ENCODE measurements around the gene NVL. TPM values are rescaled to one million over a fixed set of nuclear protein-coding genes. Genes with fewer than 3 reads are reported as not detected.
"Not testable (repeated sequence)": the region's sequence is repeated elsewhere in the genome, so short reads cannot be mapped to it uniquely, and the experiment has no call there.

Gene NVL
- total and polyA plus RNA-seq, 7 experiments from 2014 or later, result 16.1 to 48.6 (median 24.7) TPM

DNA sequence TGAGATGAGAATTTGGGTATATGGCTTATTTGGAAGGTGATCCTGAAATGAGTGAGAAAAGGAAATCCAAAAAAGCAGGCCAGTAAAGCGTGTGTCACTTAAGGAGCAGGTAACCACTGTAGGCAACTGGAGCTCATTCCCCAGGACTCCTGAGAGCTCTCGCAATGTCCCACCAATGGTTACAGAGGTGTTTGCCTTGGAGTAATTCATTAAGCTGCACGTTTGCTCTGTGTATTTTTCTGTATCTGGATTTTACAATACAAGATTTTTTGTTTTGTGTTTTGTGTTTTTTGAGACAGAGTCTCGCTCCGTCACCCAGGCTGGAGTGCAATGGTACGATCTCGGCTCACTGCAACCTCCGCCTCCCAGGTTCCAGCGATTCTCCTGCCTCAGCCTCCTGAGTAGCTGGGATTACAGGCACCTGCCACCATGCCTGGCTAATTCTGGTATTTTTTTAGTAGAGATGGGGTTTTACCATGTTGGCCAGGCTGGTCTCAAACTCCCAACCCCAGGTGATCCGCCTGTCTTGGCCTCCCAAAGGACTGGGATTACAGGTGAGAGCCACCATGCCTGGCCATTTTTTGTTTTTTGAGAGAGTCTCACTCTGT is 123.9 kb downstream of the NVL start:
- H3K27me3 Mint-ChIP-seq; DNase-seq; H3K4me1 ChIP-seq (ENCODE audit: control insufficient read depth in 2 of 2, insufficient read depth in 2 of 2, low read length in 2 of 2); H3K9me3 ChIP-seq (ENCODE audit: control insufficient read depth in 2 of 3, low read length in 3 of 3); H3K4me3 ChIP-seq (ENCODE audit: low read length); H3K9me3 Mint-ChIP-seq; H3K27me3 ChIP-seq (ENCODE audit: control insufficient read depth in 2 of 2, insufficient read depth in 2 of 2, low read length in 2 of 2); H3K27ac ChIP-seq (ENCODE audit: low read depth, low read length); H3K27ac Mint-ChIP-seq; H3K36me3 Mint-ChIP-seq; intact Hi-C loops (cut with micrococcal nuclease); H3K36me3 ChIP-seq (ENCODE audit: control insufficient read depth in 2 of 3, insufficient read depth in 3 of 3, low read length in 3 of 3); ATAC-seq; POLR2A ChIA-PET: not testable (repeated sequence)
- H3K4me3 Mint-ChIP-seq, result peak overlapping the region in 3 of 10 donors; percentile 30 to 70 (median 62)
- CTCF ChIA-PET, result interaction anchor here (0.8 kb wide), 1 partner anchor 13 kb away, joined by 3 read pairs; no protein-coding TSS in a partner anchor
- H3K4me1 Mint-ChIP-seq, result peaks cover 8 to 16% (median 12%) of the 10 kb centered on the region in 7 donors

DNA sequence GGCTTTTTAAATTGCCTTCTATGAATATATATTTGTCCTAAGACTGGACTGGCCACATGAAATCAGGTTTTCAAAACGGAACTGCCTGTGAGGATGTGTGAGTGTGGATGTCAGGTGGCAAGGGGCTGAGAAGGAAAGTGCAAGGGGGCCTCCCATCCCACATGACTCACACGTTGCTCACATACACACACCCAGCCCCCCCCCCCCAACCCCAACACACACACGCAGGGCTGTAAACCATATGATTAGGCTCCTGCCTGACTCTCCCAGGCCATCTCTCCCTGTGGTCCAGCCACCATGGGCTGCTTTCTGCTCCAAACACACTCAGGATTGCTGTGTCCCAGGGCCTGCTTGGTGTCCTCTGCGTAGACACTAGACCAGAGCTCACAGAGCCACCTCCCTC is 124.5 kb downstream of the NVL start:
- H3K4me3 Mint-ChIP-seq, result peak overlapping the region in 8 of 10 donors; percentile 20 to 70 (median 54)
- H3K9me3 ChIP-seq (ENCODE audit: control insufficient read depth in 2 of 3, low read length in 3 of 3), result no peaks in the 10 kb centered on the region
- H3K4me1 ChIP-seq (ENCODE audit: control insufficient read depth in 2 of 2, insufficient read depth in 2 of 2, low read length in 2 of 2), result no peaks in the 10 kb centered on the region
- no peaks in the 10 kb centered on the region for H3K9me3 Mint-ChIP-seq
- intact Hi-C loops (cut with micrococcal nuclease), result no loop called here
- peak; percentile 76 for ATAC-seq
- no peak for DNase-seq
- ChIA-PET CTCF (interaction anchor here (0.8 kb wide), 1 partner anchor 13 kb away, joined by 3 read pairs; no protein-coding TSS in a partner anchor), POLR2A (no interaction called here)
- H3K27me3 ChIP-seq (ENCODE audit: control insufficient read depth in 2 of 2, insufficient read depth in 2 of 2, low read length in 2 of 2), result no peaks in the 10 kb centered on the region
- no peaks in the 10 kb centered on the region for H3K36me3 ChIP-seq (ENCODE audit: control insufficient read depth in 2 of 3, insufficient read depth in 3 of 3, low read length in 3 of 3)
- H3K27ac Mint-ChIP-seq, result peak overlapping the region in 1 of 9 donors; percentile 82
- peaks cover 8 to 16% (median 12%) of the 10 kb centered on the region in 7 donors for H3K4me1 Mint-ChIP-seq
- H3K27me3 Mint-ChIP-seq, result no peaks in the 10 kb centered on the region
- H3K4me3 ChIP-seq (ENCODE audit: low read length), result no peak overlapping the region
- H3K36me3 Mint-ChIP-seq, result peaks cover 0 to 3% (median 0%) of the 10 kb centered on the region in 5 donors
- H3K27ac ChIP-seq (ENCODE audit: low read depth, low read length), result no peak overlapping the region

DNA sequence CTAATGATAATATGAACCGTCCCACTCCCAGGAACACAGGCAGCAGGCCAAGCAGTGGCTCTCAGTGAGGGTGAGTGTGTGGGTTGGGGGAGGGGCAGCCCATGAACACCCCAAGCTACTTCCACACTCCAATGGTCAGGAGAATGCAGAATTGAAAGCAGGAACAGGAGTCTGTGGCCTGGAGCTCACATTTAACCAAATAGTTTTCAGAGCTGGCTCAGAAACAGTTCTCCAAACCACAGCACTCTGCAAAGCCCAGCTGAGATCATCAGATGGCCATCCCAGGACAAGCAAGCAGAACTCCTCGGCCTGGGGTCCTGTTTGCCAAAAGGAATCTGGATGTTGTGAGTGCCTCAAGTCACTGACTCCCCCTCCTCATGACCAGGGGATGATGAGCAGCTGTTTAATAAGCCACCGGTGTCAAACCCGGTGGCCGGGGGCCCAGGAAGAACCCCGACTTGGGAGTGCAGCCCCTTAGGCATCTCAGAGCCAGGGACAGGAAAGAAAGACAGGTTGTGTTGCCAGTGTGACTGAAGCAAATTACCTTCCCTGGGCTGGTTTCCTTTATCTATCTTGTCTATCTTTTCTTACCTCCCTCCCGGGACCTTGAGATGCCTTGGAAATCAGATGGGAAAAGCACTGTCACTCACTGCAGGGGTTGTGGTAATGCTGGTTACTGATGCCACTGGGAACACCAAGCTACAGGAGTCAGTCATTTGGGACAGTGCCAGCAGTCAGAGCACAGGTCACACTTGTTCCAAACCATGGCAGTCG is 126.5 kb downstream of the NVL start:
- H3K9me3 Mint-ChIP-seq, result no peaks in the 10 kb centered on the region
- no peaks in the 10 kb centered on the region for H3K4me1 ChIP-seq (ENCODE audit: control insufficient read depth in 2 of 2, insufficient read depth in 2 of 2, low read length in 2 of 2)
- DNase-seq, result no peak
- CTCF ChIA-PET, result no interaction called here
- POLR2A ChIA-PET, result no interaction called here
- H3K4me3 Mint-ChIP-seq, result no peak overlapping the region
- no peaks in the 10 kb centered on the region for H3K9me3 ChIP-seq (ENCODE audit: control insufficient read depth in 2 of 3, low read length in 3 of 3)
- H3K27ac ChIP-seq (ENCODE audit: low read depth, low read length), result no peak overlapping the region
- no peaks in the 10 kb centered on the region for H3K36me3 ChIP-seq (ENCODE audit: control insufficient read depth in 2 of 3, insufficient read depth in 3 of 3, low read length in 3 of 3)
- peaks cover 8 to 16% (median 12%) of the 10 kb centered on the region in 7 donors for H3K4me1 Mint-ChIP-seq
- peak; percentile 50 for ATAC-seq
- intact Hi-C loops (cut with micrococcal nuclease), result no loop called here
- peaks cover 0 to 3% (median 0%) of the 10 kb centered on the region in 5 donors for H3K36me3 Mint-ChIP-seq
- no peaks in the 10 kb centered on the region for H3K27me3 ChIP-seq (ENCODE audit: control insufficient read depth in 2 of 2, insufficient read depth in 2 of 2, low read length in 2 of 2)
- H3K27me3 Mint-ChIP-seq, result no peaks in the 10 kb centered on the region
- H3K4me3 ChIP-seq (ENCODE audit: low read length), result no peak overlapping the region
- peak overlapping the region in 1 of 9 donors; percentile 21 for H3K27ac Mint-ChIP-seq

DNA sequence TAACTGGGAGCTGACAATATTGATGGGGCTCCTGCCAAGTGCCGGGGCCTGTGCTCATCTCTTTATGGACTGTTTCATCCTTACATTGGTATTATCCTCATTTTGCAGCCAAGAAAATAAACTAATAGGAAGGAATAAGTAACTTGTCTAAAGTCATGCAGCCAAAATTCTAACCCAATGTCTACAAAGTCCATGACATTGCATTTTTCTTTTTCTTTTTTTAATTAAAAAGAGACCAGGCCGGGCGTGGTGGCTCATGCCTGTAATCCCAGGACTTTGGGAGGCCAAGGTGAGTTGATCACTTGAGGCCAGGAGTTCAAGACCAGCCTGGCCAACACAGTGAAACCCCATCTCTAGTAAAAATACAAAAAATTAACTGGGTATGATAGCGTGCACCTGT is 128.1 kb downstream of the NVL start:
- H3K4me3 Mint-ChIP-seq, result no peak overlapping the region
- no peak overlapping the region for H3K27ac ChIP-seq (ENCODE audit: low read depth, low read length)
- no peaks in the 10 kb centered on the region for H3K36me3 ChIP-seq (ENCODE audit: control insufficient read depth in 2 of 3, insufficient read depth in 3 of 3, low read length in 3 of 3)
- no peak overlapping the region for H3K27ac Mint-ChIP-seq
- H3K36me3 Mint-ChIP-seq, result peaks cover 0 to 3% (median 0%) of the 10 kb centered on the region in 5 donors
- CTCF ChIA-PET, result no interaction called here
- DNase-seq (no peak), ATAC-seq (no peak)
- no peaks in the 10 kb centered on the region for H3K27me3 ChIP-seq (ENCODE audit: control insufficient read depth in 2 of 2, insufficient read depth in 2 of 2, low read length in 2 of 2)
- no peak overlapping the region for H3K4me3 ChIP-seq (ENCODE audit: low read length)
- POLR2A ChIA-PET, result no interaction called here
- intact Hi-C loops (cut with micrococcal nuclease), result no loop called here
- no peaks in the 10 kb centered on the region for H3K4me1 ChIP-seq (ENCODE audit: control insufficient read depth in 2 of 2, insufficient read depth in 2 of 2, low read length in 2 of 2)
- no peaks in the 10 kb centered on the region for H3K9me3 ChIP-seq (ENCODE audit: control insufficient read depth in 2 of 3, low read length in 3 of 3)
- H3K27me3 Mint-ChIP-seq, result no peaks in the 10 kb centered on the region
- H3K9me3 Mint-ChIP-seq, result no peaks in the 10 kb centered on the region
- H3K4me1 Mint-ChIP-seq, result peaks cover 8 to 20% (median 14%) of the 10 kb centered on the region in 7 donors

DNA sequence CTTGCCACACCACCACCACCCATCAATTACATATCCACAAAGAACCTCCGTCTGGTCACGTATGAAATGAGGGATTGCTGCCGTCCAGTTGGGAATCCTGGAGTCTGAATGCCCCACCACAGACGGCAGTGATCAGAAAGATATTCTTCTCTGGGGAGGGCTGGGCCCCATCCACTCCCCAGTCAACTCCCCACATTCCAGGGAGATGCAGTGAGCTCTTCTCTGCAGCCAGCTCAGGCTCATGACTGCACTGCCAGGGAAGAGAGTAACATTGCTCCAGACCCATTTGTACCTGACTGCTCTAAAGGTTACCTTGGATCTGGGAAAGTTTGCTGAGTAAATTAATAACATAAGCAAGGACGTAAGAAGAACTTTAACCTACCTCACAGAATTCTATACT is 128.6 kb downstream of the NVL start:
- no peaks in the 10 kb centered on the region for H3K4me1 ChIP-seq (ENCODE audit: control insufficient read depth in 2 of 2, insufficient read depth in 2 of 2, low read length in 2 of 2)
- intact Hi-C loops (cut with micrococcal nuclease), result no loop called here
- H3K4me1 Mint-ChIP-seq, result peaks cover 8 to 20% (median 14%) of the 10 kb centered on the region in 7 donors
- no peaks in the 10 kb centered on the region for H3K9me3 Mint-ChIP-seq
- peak overlapping the region in 1 of 9 donors; percentile 4 for H3K27ac Mint-ChIP-seq
- no peak for DNase-seq
- ChIA-PET CTCF (no interaction called here), POLR2A (no interaction called here)
- H3K4me3 ChIP-seq (ENCODE audit: low read length), result no peak overlapping the region
- H3K27me3 ChIP-seq (ENCODE audit: control insufficient read depth in 2 of 2, insufficient read depth in 2 of 2, low read length in 2 of 2), result no peaks in the 10 kb centered on the region
- ATAC-seq, result no peak
- no peaks in the 10 kb centered on the region for H3K36me3 ChIP-seq (ENCODE audit: control insufficient read depth in 2 of 3, insufficient read depth in 3 of 3, low read length in 3 of 3)
- no peaks in the 10 kb centered on the region for H3K9me3 ChIP-seq (ENCODE audit: control insufficient read depth in 2 of 3, low read length in 3 of 3)
- no peak overlapping the region for H3K27ac ChIP-seq (ENCODE audit: low read depth, low read length)
- no peak overlapping the region for H3K4me3 Mint-ChIP-seq
- H3K36me3 Mint-ChIP-seq, result peaks cover 0 to 3% (median 0%) of the 10 kb centered on the region in 5 donors
- H3K27me3 Mint-ChIP-seq, result no peaks in the 10 kb centered on the region

DNA sequence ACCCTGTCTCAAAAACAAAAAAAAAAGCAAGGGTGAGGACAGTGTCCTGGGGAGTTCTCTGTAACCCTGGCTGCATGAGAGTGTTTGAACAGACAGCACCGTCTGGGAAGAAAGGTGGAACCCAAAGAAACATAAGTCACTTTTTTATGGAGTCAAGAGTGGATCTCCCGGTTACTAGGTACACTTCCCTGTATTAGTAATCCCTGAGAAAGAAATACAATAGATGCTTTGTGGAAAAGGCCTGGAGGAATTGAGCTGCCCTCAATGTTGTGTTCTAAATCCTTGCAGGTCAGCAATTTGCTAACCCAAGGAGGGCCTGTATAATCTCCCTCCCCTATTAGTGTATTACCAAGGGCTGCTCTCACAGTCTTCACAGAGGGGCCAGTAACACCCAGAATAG is 130.3 kb downstream of the NVL start:
- no peaks in the 10 kb centered on the region for H3K9me3 Mint-ChIP-seq

More for the DNA sequence above, 130.3 kb downstream of the NVL start:
- intact Hi-C loops (cut with micrococcal nuclease), result no loop called here
- H3K36me3 Mint-ChIP-seq, result peaks cover 0 to 8% (median 7%) of the 10 kb centered on the region in 5 donors
- H3K27ac ChIP-seq (ENCODE audit: low read depth, low read length), result no peak overlapping the region
- H3K4me3 ChIP-seq (ENCODE audit: low read length), result no peak overlapping the region
- ChIA-PET CTCF (no interaction called here), POLR2A (interaction anchor here (0.7 kb wide), 1 partner anchor 29 kb away, joined by 4 read pairs; no protein-coding TSS in a partner anchor)
- peaks cover 3 to 16% (median 8%) of the 10 kb centered on the region in 7 donors for H3K4me1 Mint-ChIP-seq
- DNase-seq (no peak), ATAC-seq (no peak)
- H3K27ac Mint-ChIP-seq, result peak overlapping the region in 1 of 9 donors; percentile 59
- no peaks in the 10 kb centered on the region for H3K27me3 ChIP-seq (ENCODE audit: control insufficient read depth in 2 of 2, insufficient read depth in 2 of 2, low read length in 2 of 2)
- H3K27me3 Mint-ChIP-seq, result no peaks in the 10 kb centered on the region
- H3K9me3 ChIP-seq (ENCODE audit: control insufficient read depth in 2 of 3, low read length in 3 of 3), result no peaks in the 10 kb centered on the region
- H3K4me3 Mint-ChIP-seq, result no peak overlapping the region
- H3K4me1 ChIP-seq (ENCODE audit: control insufficient read depth in 2 of 2, insufficient read depth in 2 of 2, low read length in 2 of 2), result no peaks in the 10 kb centered on the region
- H3K36me3 ChIP-seq (ENCODE audit: control insufficient read depth in 2 of 3, insufficient read depth in 3 of 3, low read length in 3 of 3), result peaks cover 0 to 4% (median 0%) of the 10 kb centered on the region in 3 experiments
